Sigmoid colon (tissue), 7 donors: ENCODE measurements around the gene THSD7A. TPM values are rescaled to one million over a fixed set of nuclear protein-coding genes. Genes with fewer than 3 reads are reported as not detected.

Experiments used
- DNase-seq: peaks from one replicate; pipeline ENCODE4 v3.0.0-alpha.2; 2019
- H3K27ac ChIP-seq, 4 donors: fragments of 200-600 bp; sonication (generic); one replicate each; pipeline ENCODE4 v1.5.1; 2016 to 2019; ENCODE audit warnings: mild to moderate bottlenecking in 1 of 4
- H3K27me3 ChIP-seq, 3 donors: fragments of 200-600 bp; sonication (generic); one replicate each; pipeline ENCODE4 v1.5.1; 2019; ENCODE audit warnings: mild to moderate bottlenecking in 1 of 3
- H3K36me3 ChIP-seq, 4 donors: fragments of 200-600 bp; sonication (generic); one replicate each; pipeline ENCODE4 v1.5.1; 2016 to 2019
- H3K4me1 ChIP-seq, 4 donors: fragments of 200-600 bp; sonication (generic); one replicate each; pipeline ENCODE4 v1.5.1; 2017 to 2019
- H3K4me3 ChIP-seq, 4 donors: fragments of 200-600 bp; sonication (generic); one replicate each; pipeline ENCODE4 v1.5.1; 2017 to 2019; ENCODE audit warnings: mild to moderate bottlenecking in 2 of 4, moderate library complexity in 1 of 4
- H3K9me3 ChIP-seq, 4 donors: fragments of 200-600 bp in 3 of 4; sonication (generic) in 3 of 4; one replicate each; pipeline versions ENCODE4 v1.5.1 to v1.6.1; 2013 to 2019
- CTCF ChIP-seq, 4 experiments: fragments of 450-650 bp in 3 of 4; fragments of 200-600 bp in 1 of 4; IDR thresholded peaks; one replicate each; pipeline ENCODE4 v1.5.1; 2016 to 2019; ENCODE audit warnings: antibody characterized with exemption in 4 of 4, mild to moderate bottlenecking in 3 of 4, moderate library complexity in 2 of 4
- EP300 ChIP-seq, 4 donors: sonication (generic); formaldehyde crosslinking; IDR thresholded peaks; one replicate each; pipeline ENCODE4 v1.6.1; 2017; ENCODE audit warnings: antibody characterized with exemption in 4 of 4
- POLR2A ChIP-seq, 2 donors: fragments of 450-650 bp; IDR thresholded peaks; one replicate each; pipeline ENCODE4 v1.6.1; 2016; ENCODE audit warnings: antibody characterized with exemption in 2 of 2, mild to moderate bottlenecking in 2 of 2, moderate library complexity in 2 of 2
- POLR2AphosphoS5 ChIP-seq, 4 donors: sonication (generic); formaldehyde crosslinking; IDR thresholded peaks; one replicate each; pipeline ENCODE4 v1.6.1; 2017; ENCODE audit warnings: antibody characterized with exemption in 4 of 4
- WGBS, 2 donors: extraction: QIAGEN DNeasy Blood & Tissue Kit; methylation state at CpG; one replicate each; pipeline ENCODE4 v1.1.7; 2013; 5-methylcytosine and 5-hydroxymethylcytosine counted together
- intact Hi-C: fragments of 100-400 bp; cut with DNase I; formaldehyde crosslinking; loops from one replicate; pipeline ENCODE4 v1.15.1; 2023
- polyA plus RNA-seq, 3 donors: library from polyadenylated mRNA; stranded (reverse); fragments of 200-250 nt; gene quantifications; one replicate each; pipeline ENCODE4 v1.2.3, GENCODE V29; 2013
- total RNA-seq, 4 donors: library from RNA; depleted of rRNA; stranded (reverse); fragments of >200 nt; gene quantifications; one replicate each; pipeline ENCODE4 v1.1.0, GENCODE V29; 2016
- donor health status: healthy with polysubstance abuse.
- donor health status: Bipolar disorder and iron deficiency.
- donor health status: healthy.

The THSD7A gene
- total and polyA plus RNA-seq, 7 donors, result under 0.01 to 6.9 (median 5.0) TPM

GRCh38 chr7:11379641-11380040 is 452.4 kb downstream of the THSD7A start:
- Histone ChIP-seq H3K27me3 (no peaks in the 10 kb centered on the region), H3K9me3 (no peaks in the 10 kb centered on the region), H3K4me1 (no peaks in the 10 kb centered on the region), H3K27ac (no peak overlapping the region), H3K4me3 (no peak overlapping the region), H3K36me3 (no peaks in the 10 kb centered on the region)
- intact Hi-C loops, result no loop called here
- TF ChIP-seq POLR2AphosphoS5 (IDR thresholded peaks at IDR 0.05) (no peak), CTCF (IDR thresholded peaks at IDR 0.05) (no peak), EP300 (IDR thresholded peaks at IDR 0.05) (no peak), POLR2A (IDR thresholded peaks at IDR 0.05) (no peak)
- DNase-seq, result no peak
- WGBS, 2 donors, result 97 to 98% methylated on average over 4 of the region's 4 CpGs

GRCh38 chr7:11376529-11376928 is 455.5 kb downstream of the THSD7A start:
- Histone ChIP-seq H3K27me3 (no peaks in the 10 kb centered on the region), H3K4me3 (no peak overlapping the region), H3K9me3 (no peaks in the 10 kb centered on the region), H3K36me3 (no peaks in the 10 kb centered on the region), H3K4me1 (no peaks in the 10 kb centered on the region), H3K27ac (no peak overlapping the region)
- TF ChIP-seq EP300 (IDR thresholded peaks at IDR 0.05) (no peak), POLR2AphosphoS5 (IDR thresholded peaks at IDR 0.05) (no peak), CTCF (IDR thresholded peaks at IDR 0.05) (no peak), POLR2A (IDR thresholded peaks at IDR 0.05) (no peak)
- 50 to 69% methylated on average over 2 of the region's 2 CpGs for WGBS, 2 donors
- no peak for DNase-seq
- intact Hi-C loops, result no loop called here

GRCh38 chr7:11374629-11375028 is 457.4 kb downstream of the THSD7A start:
- no peak for DNase-seq
- Histone ChIP-seq H3K4me3 (no peak overlapping the region), H3K27me3 (no peaks in the 10 kb centered on the region), H3K9me3 (no peaks in the 10 kb centered on the region), H3K4me1 (no peaks in the 10 kb centered on the region), H3K36me3 (no peaks in the 10 kb centered on the region), H3K27ac (no peak overlapping the region)
- intact Hi-C loops, result no loop called here
- 48 to 78% methylated on average over 3 of the region's 3 CpGs for WGBS, 2 donors
- TF ChIP-seq CTCF (IDR thresholded peaks at IDR 0.05) (no peak), POLR2AphosphoS5 (IDR thresholded peaks at IDR 0.05) (no peak), POLR2A (IDR thresholded peaks at IDR 0.05) (no peak), EP300 (IDR thresholded peaks at IDR 0.05) (no peak)

- Histone ChIP-seq H3K27me3 (no peaks in the 10 kb centered on the region), H3K27ac (no peak overlapping the region), H3K9me3 (no peaks in the 10 kb centered on the region), H3K36me3 (no peaks in the 10 kb centered on the region), H3K4me3 (no peak overlapping the region), H3K4me1 (no peaks in the 10 kb centered on the region)
- WGBS, 2 donors, result 81 to 84% methylated on average over 2 of the region's 2 CpGs
- intact Hi-C loops, result no loop called here
- DNase-seq, result no peak
- TF ChIP-seq CTCF (IDR thresholded peaks at IDR 0.05), result no peak
These were observed 458.4 kb downstream of the THSD7A start for GRCh38 chr7:11373546-11374142.

GRCh38 chr7:11369696-11370095 is 462.3 kb downstream of the THSD7A start:
- 52 to 92% methylated on average over 1 of the region's 1 CpG for WGBS, 2 donors
- Histone ChIP-seq H3K27me3 (no peaks in the 10 kb centered on the region), H3K4me3 (no peak overlapping the region), H3K9me3 (no peaks in the 10 kb centered on the region), H3K27ac (no peak overlapping the region), H3K4me1 (no peaks in the 10 kb centered on the region), H3K36me3 (no peaks in the 10 kb centered on the region)
- TF ChIP-seq CTCF (IDR thresholded peaks at IDR 0.05) (no peak), EP300 (IDR thresholded peaks at IDR 0.05) (no peak), POLR2A (IDR thresholded peaks at IDR 0.05) (no peak), POLR2AphosphoS5 (IDR thresholded peaks at IDR 0.05) (no peak)
- intact Hi-C loops, result no loop called here
- no peak for DNase-seq
